Hepatic stellate cell (primary cell): ENCODE measurements around the gene FBXL5.
"Not testable (repeated sequence)": the region's sequence is repeated elsewhere in the genome, so short reads cannot be mapped to it uniquely, and the experiment has no call there.

Experiments
- DNase-seq: peaks from one replicate; pipeline ENCODE4 v3.0.0; 2011; ENCODE audit warnings: low spot score

Gene FBXL5

GRCh38 chr4:15651676-15652075 lies 3.5 kb downstream of the FBXL5 start:
- DNase-seq, result no peak

GRCh38 chr4:15649914-15650545 lies 5.1 kb downstream of the FBXL5 start:
- DNase-seq, result no peak

GRCh38 chr4:15648600-15648999 lies 6.6 kb downstream of the FBXL5 start:
- no peak for DNase-seq

GRCh38 chr4:15638418-15638817 lies 16.7 kb downstream of the FBXL5 start:
- DNase-seq, result no peak

GRCh38 chr4:15636818-15637217 lies 18.3 kb downstream of the FBXL5 start:
- DNase-seq, result no peak

GRCh38 chr4:15617407-15617806 lies 37.8 kb downstream of the FBXL5 start:
- DNase-seq, result not testable (repeated sequence)

- DNase-seq, result not testable (repeated sequence)
Observed at GRCh38 chr4:15614891-15615290, 40.3 kb downstream of the FBXL5 start.

GRCh38 chr4:15612136-15612535 lies 43.0 kb downstream of the FBXL5 start:
- DNase-seq, result no peak

- no peak for DNase-seq
Observed at GRCh38 chr4:15610855-15611254, 44.3 kb downstream of the FBXL5 start.

- DNase-seq, result no peak
Observed at GRCh38 chr4:15605537-15605936, 49.6 kb downstream of the FBXL5 start.

GRCh38 chr4:15601862-15602261 lies 53.3 kb downstream of the FBXL5 start:
- no peak for DNase-seq

- no peak for DNase-seq
Observed at GRCh38 chr4:15600176-15600575, 55.0 kb downstream of the FBXL5 start.

- DNase-seq, result no peak
Observed at GRCh38 chr4:15598644-15599043, 56.5 kb downstream of the FBXL5 start.

GRCh38 chr4:15592799-15593198 lies 62.4 kb downstream of the FBXL5 start:
- DNase-seq, result no peak

GRCh38 chr4:15587649-15588048 lies 67.5 kb downstream of the FBXL5 start:
- DNase-seq, result no peak

- DNase-seq, result no peak
Observed at GRCh38 chr4:15586066-15586465, 69.1 kb downstream of the FBXL5 start.

GRCh38 chr4:15585331-15585730 lies 69.8 kb downstream of the FBXL5 start:
- DNase-seq, result no peak

- DNase-seq, result no peak
Observed at GRCh38 chr4:15584785-15585184, 70.4 kb downstream of the FBXL5 start.

GRCh38 chr4:15577508-15577907 lies 77.6 kb downstream of the FBXL5 start:
- DNase-seq, result peak; percentile 44

GRCh38 chr4:15575966-15576365 lies 79.2 kb downstream of the FBXL5 start:
- DNase-seq, result peak; percentile 17

- DNase-seq, result no peak
Observed at GRCh38 chr4:15569746-15570145, 85.4 kb downstream of the FBXL5 start.

GRCh38 chr4:15568821-15569220 lies 86.3 kb downstream of the FBXL5 start:
- no peak for DNase-seq

GRCh38 chr4:15563871-15564270 lies 91.3 kb downstream of the FBXL5 start:
- DNase-seq, result no peak

GRCh38 chr4:15562623-15563022 lies 92.5 kb downstream of the FBXL5 start:
- DNase-seq, result no peak

GRCh38 chr4:15562114-15562513 lies 93.0 kb downstream of the FBXL5 start:
- DNase-seq, result no peak
